HFF-Myc (cell line): ENCODE measurements around the gene PDE4B.

Experiments used
- DNase-seq: peaks from one replicate; pipeline ENCODE4 v3.0.0-alpha.2; 2011; ENCODE audit warnings: low read depth; ENCODE audit errors: extremely low read depth
- H3K4me3 ChIP-seq: replicated peaks from 2 replicates; pipeline ENCODE4 v1.5.1; 2011; ENCODE audit warnings: low read depth, mild to moderate bottlenecking, control low read depth, low read length
- TF ChIP-seq, protein P1 (sequence below): IDR thresholded peaks from 2 replicates; pipeline ENCODE4 v1.5.1; 2012; ENCODE audit warnings: mild to moderate bottlenecking, low read depth, low read length, control low read depth; ENCODE audit errors: missing control alignments

The PDE4B gene

DNA sequence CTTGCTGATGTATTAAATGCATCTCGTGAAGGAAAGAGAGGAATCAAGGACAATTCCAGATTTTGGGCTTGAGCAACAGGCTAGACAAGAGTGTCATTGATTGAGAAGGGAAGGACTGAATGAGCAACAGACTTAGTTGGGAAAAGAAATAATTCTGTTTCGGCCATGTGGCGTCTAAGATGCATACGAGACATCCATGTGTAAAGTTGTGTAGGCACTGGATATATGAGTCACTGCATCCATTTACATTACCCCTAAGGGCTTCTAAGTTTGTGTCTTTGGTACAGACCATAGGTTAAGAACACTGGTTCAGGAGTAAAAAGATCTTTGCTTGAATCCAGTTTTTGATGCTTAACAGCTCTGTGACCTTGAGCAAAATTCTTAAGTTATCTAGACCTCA, 434.3 kb downstream of the PDE4B start:
- TF ChIP-seq, protein P1, sequence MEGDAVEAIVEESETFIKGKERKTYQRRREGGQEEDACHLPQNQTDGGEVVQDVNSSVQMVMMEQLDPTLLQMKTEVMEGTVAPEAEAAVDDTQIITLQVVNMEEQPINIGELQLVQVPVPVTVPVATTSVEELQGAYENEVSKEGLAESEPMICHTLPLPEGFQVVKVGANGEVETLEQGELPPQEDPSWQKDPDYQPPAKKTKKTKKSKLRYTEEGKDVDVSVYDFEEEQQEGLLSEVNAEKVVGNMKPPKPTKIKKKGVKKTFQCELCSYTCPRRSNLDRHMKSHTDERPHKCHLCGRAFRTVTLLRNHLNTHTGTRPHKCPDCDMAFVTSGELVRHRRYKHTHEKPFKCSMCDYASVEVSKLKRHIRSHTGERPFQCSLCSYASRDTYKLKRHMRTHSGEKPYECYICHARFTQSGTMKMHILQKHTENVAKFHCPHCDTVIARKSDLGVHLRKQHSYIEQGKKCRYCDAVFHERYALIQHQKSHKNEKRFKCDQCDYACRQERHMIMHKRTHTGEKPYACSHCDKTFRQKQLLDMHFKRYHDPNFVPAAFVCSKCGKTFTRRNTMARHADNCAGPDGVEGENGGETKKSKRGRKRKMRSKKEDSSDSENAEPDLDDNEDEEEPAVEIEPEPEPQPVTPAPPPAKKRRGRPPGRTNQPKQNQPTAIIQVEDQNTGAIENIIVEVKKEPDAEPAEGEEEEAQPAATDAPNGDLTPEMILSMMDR: no peak
- DNase-seq: no peak

DNA sequence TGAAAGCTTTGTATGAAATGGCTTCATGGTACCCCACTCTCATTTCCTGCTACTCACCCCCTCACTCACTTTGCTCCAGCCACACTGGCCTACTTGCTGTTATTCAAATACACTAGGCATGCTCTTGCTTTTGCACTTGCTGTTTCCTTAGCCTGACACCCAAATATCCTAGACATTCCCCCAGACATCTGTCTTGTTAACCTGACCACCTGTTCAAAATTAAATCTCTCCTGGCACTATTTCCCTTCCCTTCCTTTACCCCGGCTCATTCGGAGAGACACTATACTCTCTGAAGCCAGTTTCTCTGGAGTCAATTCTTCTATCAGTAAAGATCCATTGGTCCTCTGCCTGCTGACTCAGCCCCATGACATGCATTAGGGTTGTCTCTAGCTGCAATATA, 435.3 kb downstream of the PDE4B start:
- DNase-seq: no peak
- TF ChIP-seq, protein P1: no peak

More for the DNA sequence above, 434.3 kb downstream of the PDE4B start:
- H3K4me3 ChIP-seq: no peak overlapping the region

DNA sequence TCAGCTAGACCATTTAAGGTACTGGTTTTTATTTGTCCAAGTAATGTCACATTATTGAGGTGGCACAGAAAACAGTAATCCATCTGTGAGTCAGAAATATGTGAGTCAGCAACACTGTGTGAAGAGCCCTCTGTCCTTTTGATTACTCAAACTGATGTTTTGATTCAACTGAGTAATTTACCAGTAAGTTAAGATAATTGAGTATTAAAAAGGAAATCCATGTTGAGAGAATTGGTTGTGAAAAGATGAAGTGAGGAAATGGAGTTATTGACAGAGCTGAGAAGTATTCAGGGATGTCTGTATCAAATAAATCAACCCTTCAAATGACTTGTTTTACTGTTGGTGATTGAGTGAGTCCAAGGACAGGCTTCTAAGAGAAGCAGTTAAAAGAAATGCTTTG, 438.5 kb downstream of the PDE4B start:
- no peak overlapping the region for H3K4me3 ChIP-seq
- no peak for DNase-seq
- TF ChIP-seq, protein P1: no peak

More for the DNA sequence above, 435.3 kb downstream of the PDE4B start:
- no peak overlapping the region for H3K4me3 ChIP-seq

DNA sequence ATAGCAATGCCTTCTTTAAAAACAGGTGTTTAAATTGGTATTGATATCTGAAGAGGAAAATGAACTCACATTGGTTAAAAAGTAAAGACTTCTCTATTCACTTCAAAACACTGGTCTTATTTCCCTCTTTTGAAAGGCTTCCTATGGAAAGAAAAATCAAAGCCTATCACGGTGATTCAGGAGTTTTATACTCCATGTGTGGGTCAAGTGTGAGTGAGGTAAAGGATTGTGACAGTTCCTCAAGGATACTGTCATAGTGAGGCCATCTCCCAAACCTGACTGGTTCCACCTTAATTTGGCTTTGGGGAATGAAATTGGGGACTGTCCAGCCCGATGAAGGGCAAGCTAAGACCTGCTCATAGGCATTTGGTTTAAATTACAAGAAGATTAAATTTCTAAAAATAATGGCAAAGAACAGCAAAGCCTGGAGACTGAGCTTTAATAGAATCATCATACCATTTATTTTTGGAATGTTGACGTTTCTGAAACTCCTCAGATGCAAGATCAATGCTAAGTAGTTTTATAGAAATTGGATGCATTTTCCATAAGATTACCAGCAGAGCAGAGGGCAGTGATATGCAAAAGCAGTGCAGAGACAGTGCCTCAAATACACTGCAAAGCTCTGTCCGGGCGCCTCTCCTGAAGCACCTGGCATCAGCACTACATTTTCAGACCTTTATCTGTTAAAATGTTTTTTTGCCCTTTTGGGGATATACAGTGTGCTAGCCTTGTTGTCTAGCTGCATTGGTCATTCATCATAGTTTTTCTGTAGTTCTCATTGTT, 439.2 kb downstream of the PDE4B start:
- TF ChIP-seq, protein P1: no peak
- no peak for DNase-seq
- no peak overlapping the region for H3K4me3 ChIP-seq

DNA sequence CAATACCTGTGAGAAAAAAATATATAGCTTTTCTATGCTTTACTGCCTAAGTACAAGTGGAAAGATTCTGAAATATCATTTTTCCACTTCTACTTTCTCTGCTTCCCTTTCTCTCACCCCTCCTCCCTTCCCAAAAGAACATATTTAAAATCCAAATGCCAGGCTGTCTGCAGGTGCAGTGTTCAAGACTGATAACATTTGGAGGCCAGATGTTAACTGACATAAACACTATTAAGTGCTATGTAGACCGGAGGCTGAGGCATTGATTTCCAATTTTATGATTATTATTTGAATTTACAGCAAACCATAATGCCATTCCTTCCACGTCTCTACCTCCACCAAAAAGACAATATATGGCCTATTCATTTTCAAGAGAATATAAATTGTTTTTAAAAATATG, 444.3 kb downstream of the PDE4B start:
- no peak for DNase-seq
- TF ChIP-seq, protein P1: no peak
- no peak overlapping the region for H3K4me3 ChIP-seq

DNA sequence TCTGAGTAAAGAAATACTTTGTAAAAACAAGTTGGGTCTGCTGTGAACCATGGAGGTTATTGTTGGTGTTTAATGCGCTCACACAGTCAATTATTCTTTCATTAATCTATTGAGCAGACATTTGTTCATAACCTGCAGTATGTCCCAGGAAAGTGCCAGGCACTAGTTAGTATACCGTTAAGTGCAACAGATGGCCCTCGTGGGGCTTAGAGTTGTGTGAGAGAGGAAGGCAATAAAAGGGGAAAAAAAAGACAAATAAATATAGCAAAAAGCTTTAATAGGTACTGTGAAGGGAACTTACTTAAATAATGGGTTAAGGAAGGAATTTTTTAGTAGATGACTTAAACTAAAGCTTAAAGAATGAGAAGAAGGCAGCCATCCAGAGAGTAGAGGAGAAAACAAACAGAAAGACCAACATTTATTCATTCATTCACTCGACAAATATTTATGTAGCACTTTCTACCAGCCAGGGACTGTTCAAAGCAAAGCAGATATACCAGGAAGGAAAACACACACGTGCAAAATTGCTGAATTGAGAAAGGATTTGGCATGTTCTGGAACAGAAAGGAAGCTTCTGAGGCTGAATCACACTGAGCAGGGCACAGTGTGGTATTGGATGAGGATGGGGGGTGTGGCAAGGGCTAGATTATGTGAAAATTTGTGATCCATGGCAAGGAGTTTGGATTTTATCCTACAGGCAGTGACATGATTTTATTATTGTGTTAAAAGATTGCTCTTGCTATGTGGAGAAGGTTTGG, 445.2 kb downstream of the PDE4B start:
- TF ChIP-seq, protein P1: no peak
- H3K4me3 ChIP-seq: no peak overlapping the region
- DNase-seq: no peak
